GM23338 (cell line): ENCODE measurements around the gene EXOC6B. TPM values are rescaled to one million over a fixed set of nuclear protein-coding genes. Genes with fewer than 3 reads are reported as not detected.

Experiments used
- ATAC-seq: fragments of 200-7000 bp; cut with Tn5 transposase; 3 replicates; pipeline ENCODE4 v1.9.1; 2020
- DNase-seq: peaks from one replicate; pipeline ENCODE4 v3.0.0-alpha.2; 2015; ENCODE audit warnings: low spot score
- H2AFZ ChIP-seq: fragments of 200-600 bp; sonication (generic); 2 replicates; pipeline ENCODE4 v1.8.0; 2016; ENCODE audit warnings: antibody characterized with exemption, mild to moderate bottlenecking, moderate library complexity
- H3F3A ChIP-seq: fragments of 200-600 bp; sonication (generic); replicated peaks from 2 replicates; pipeline ENCODE4 v1.8.0; 2017; ENCODE audit warnings: antibody characterized with exemption, mixed run types, low read depth
- H3K27ac ChIP-seq: fragments of 200-600 bp; sonication (generic); 2 replicates; pipeline ENCODE4 v1.6.1; 2016; ENCODE audit warnings: low read depth
- H3K27me3 ChIP-seq: fragments of 200-600 bp; sonication (generic); 2 replicates; pipeline ENCODE4 v1.8.0; 2016; ENCODE audit warnings: mild to moderate bottlenecking, mixed run types, moderate library complexity; ENCODE audit not compliant: insufficient read depth
- H3K36me3 ChIP-seq: fragments of 200-600 bp; sonication (generic); 2 replicates; pipeline ENCODE4 v1.8.0; 2016; ENCODE audit warnings: mild to moderate bottlenecking; ENCODE audit not compliant: insufficient read depth
- H3K4me1 ChIP-seq: fragments of 200-600 bp; sonication (generic); 2 replicates; pipeline ENCODE4 v1.8.0; 2016; ENCODE audit warnings: mild to moderate bottlenecking, moderate library complexity; ENCODE audit not compliant: insufficient read depth
- H3K4me2 ChIP-seq: fragments of 200-600 bp; sonication (generic); 2 replicates; pipeline ENCODE4 v1.7.1; 2017; ENCODE audit warnings: mixed run types
- H3K4me3 ChIP-seq: fragments of 200-600 bp; sonication (generic); 2 replicates; pipeline ENCODE4 v1.6.1; 2016; ENCODE audit warnings: mixed run types
- H3K79me2 ChIP-seq: fragments of 200-600 bp; sonication (generic); replicated peaks from 2 replicates; pipeline ENCODE4 v1.8.0; 2017; ENCODE audit warnings: mild to moderate bottlenecking; ENCODE audit not compliant: insufficient read depth
- H3K9me2 ChIP-seq: fragments of 200-600 bp; sonication (generic); 2 replicates; pipeline ENCODE4 v1.8.0; 2017; ENCODE audit not compliant: insufficient read depth
- H4K20me1 ChIP-seq: fragments of 200-600 bp; sonication (generic); replicated peaks from 2 replicates; pipeline ENCODE4 v1.8.0; 2017; ENCODE audit warnings: mild to moderate bottlenecking; ENCODE audit not compliant: insufficient read depth
- H3K27ac Mint-ChIP-seq: 2 replicates; pipeline ENCODE4 v1.8.0; 2020; ENCODE audit warnings: inconsistent platforms, mild to moderate bottlenecking, moderate library complexity, mixed read lengths
- H3K27me3 Mint-ChIP-seq: 3 replicates; pipeline ENCODE4 v1.8.0; 2022; ENCODE audit warnings: low read depth, mild to moderate bottlenecking, moderate library complexity, mixed read lengths, inconsistent platforms; ENCODE audit not compliant: insufficient read depth, poor library complexity
- H3K36me3 Mint-ChIP-seq: 3 replicates; pipeline ENCODE4 v1.8.0; 2021; ENCODE audit warnings: low read depth, mild to moderate bottlenecking, inconsistent platforms, moderate library complexity, mixed read lengths
- H3K4me1 Mint-ChIP-seq: 3 replicates; pipeline ENCODE4 v1.8.0; 2020; ENCODE audit warnings: mild to moderate bottlenecking, inconsistent platforms, mixed read lengths
- H3K4me3 Mint-ChIP-seq: 3 replicates; pipeline ENCODE4 v1.8.0; 2021; ENCODE audit warnings: moderate library complexity, mild to moderate bottlenecking, inconsistent platforms, mixed read lengths
- H3K9me3 Mint-ChIP-seq: 3 replicates; pipeline ENCODE4 v1.8.0; 2020; ENCODE audit warnings: moderate library complexity, mild to moderate bottlenecking, inconsistent platforms, mixed read lengths
- ETS1 ChIP-seq: IDR thresholded peaks from 2 replicates; pipeline ENCODE4 v1.6.1; 2016; ENCODE audit warnings: antibody characterized with exemption
- NANOG ChIP-seq: IDR thresholded peaks from 2 replicates; pipeline ENCODE4 v1.6.1; 2016; ENCODE audit warnings: antibody characterized with exemption, borderline replicate concordance
- POLR2AphosphoS5 ChIP-seq: IDR thresholded peaks from 2 replicates; pipeline ENCODE4 v1.6.1; 2016; ENCODE audit warnings: antibody characterized with exemption, low read depth
- REST ChIP-seq: IDR thresholded peaks from one replicate; pipeline ENCODE4 v1.6.1; 2018; ENCODE audit warnings: antibody characterized with exemption; ENCODE audit not compliant: unreplicated experiment
- STAT1 ChIP-seq: IDR thresholded peaks from one replicate; pipeline ENCODE4 v1.6.1; 2016; ENCODE audit warnings: antibody characterized with exemption; ENCODE audit not compliant: unreplicated experiment
- ZNF114 ChIP-seq: fragments of 250-450 bp; sonication (Bioruptor Pico); IDR thresholded peaks from 2 replicates; pipeline ENCODE4 v1.5.0; 2020; ENCODE audit warnings: mild to moderate bottlenecking, moderate library complexity
- polyA plus RNA-seq: library from polyadenylated mRNA; unstranded; fragments of >200 nt; fragmentation: Nextera tagmentation; extraction: Ambion mirVana; gene quantifications from 2 replicates; pipeline ENCODE4 v1.2.1, GENCODE V29; 2016
- total RNA-seq: library from RNA; depleted of rRNA; stranded (reverse); fragments of >200 nt; shearing (Covaris generic); gene quantifications from 2 replicates; pipeline ENCODE4 v1.2.3, GENCODE V29; 2014
- TF ChIP-seq, protein P1 (sequence below): fragments of 250-450 bp; sonication (Bioruptor Pico); IDR thresholded peaks from 2 replicates; pipeline ENCODE4 v1.5.0; 2020; ENCODE audit warnings: mild to moderate bottlenecking, moderate library complexity

Gene EXOC6B
- total and polyA plus RNA-seq, 2 experiments from 2014 or later = 7.2 to 45.9 TPM

GRCh38 chr2:72754628-72755320 is 71.1 kb downstream of the EXOC6B start (continued):
- TF ChIP-seq, protein P1, sequence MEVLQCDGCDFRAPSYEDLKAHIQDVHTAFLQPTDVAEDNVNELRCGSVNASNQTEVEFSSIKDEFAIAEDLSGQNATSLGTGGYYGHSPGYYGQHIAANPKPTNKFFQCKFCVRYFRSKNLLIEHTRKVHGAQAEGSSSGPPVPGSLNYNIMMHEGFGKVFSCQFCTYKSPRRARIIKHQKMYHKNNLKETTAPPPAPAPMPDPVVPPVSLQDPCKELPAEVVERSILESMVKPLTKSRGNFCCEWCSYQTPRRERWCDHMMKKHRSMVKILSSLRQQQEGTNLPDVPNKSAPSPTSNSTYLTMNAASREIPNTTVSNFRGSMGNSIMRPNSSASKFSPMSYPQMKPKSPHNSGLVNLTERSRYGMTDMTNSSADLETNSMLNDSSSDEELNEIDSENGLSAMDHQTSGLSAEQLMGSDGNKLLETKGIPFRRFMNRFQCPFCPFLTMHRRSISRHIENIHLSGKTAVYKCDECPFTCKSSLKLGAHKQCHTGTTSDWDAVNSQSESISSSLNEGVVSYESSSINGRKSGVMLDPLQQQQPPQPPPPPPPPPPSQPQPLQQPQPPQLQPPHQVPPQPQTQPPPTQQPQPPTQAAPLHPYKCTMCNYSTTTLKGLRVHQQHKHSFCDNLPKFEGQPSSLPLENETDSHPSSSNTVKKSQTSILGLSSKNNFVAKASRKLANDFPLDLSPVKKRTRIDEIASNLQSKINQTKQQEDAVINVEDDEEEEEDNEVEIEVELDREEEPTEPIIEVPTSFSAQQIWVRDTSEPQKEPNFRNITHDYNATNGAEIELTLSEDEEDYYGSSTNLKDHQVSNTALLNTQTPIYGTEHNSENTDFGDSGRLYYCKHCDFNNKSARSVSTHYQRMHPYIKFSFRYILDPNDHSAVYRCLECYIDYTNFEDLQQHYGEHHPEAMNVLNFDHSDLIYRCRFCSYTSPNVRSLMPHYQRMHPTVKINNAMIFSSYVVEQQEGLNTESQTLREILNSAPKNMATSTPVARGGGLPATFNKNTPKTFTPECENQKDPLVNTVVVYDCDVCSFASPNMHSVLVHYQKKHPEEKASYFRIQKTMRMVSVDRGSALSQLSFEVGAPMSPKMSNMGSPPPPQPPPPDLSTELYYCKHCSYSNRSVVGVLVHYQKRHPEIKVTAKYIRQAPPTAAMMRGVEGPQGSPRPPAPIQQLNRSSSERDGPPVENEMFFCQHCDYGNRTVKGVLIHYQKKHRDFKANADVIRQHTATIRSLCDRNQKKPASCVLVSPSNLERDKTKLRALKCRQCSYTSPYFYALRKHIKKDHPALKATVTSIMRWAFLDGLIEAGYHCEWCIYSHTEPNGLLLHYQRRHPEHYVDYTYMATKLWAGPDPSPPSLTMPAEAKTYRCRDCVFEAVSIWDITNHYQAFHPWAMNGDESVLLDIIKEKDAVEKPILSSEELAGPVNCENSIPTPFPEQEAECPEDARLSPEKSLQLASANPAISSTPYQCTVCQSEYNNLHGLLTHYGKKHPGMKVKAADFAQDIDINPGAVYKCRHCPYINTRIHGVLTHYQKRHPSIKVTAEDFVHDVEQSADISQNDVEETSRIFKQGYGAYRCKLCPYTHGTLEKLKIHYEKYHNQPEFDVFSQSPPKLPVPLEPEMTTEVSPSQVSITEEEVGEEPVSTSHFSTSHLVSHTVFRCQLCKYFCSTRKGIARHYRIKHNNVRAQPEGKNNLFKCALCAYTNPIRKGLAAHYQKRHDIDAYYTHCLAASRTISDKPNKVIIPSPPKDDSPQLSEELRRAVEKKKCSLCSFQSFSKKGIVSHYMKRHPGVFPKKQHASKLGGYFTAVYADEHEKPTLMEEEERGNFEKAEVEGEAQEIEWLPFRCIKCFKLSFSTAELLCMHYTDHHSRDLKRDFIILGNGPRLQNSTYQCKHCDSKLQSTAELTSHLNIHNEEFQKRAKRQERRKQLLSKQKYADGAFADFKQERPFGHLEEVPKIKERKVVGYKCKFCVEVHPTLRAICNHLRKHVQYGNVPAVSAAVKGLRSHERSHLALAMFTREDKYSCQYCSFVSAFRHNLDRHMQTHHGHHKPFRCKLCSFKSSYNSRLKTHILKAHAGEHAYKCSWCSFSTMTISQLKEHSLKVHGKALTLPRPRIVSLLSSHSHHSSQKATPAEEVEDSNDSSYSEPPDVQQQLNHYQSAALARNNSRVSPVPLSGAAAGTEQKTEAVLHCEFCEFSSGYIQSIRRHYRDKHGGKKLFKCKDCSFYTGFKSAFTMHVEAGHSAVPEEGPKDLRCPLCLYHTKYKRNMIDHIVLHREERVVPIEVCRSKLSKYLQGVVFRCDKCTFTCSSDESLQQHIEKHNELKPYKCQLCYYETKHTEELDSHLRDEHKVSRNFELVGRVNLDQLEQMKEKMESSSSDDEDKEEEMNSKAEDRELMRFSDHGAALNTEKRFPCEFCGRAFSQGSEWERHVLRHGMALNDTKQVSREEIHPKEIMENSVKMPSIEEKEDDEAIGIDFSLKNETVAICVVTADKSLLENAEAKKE (CRISPR knock-in tag) = no peak

GRCh38 chr2:72750977-72751639 is 74.7 kb downstream of the EXOC6B start:
- no peak overlapping the region for H3K27ac Mint-ChIP-seq

More at GRCh38 chr2:72750977-72751639, 74.7 kb downstream of the EXOC6B start:
- Histone ChIP-seq H3K79me2 (peaks cover 5% of the 10 kb centered on the region; the same call in 1 of the 2 replicates), H3K27ac (peak overlapping the region; percentile 40), H3K27me3 (no peaks in the 10 kb centered on the region), H3K4me3 (no peak overlapping the region), H3K4me1 (peaks cover 37% of the 10 kb centered on the region), H3F3A (no peaks in the 10 kb centered on the region), H4K20me1 (no peaks in the 10 kb centered on the region), H3K4me2 (peak overlapping the region; percentile 36), H3K36me3 (no peaks in the 10 kb centered on the region), H2AFZ (no peak overlapping the region), H3K9me2 (no peaks in the 10 kb centered on the region)
- Mint-ChIP-seq H3K4me1 (peaks cover 27% of the 10 kb centered on the region), H3K36me3 (no peaks in the 10 kb centered on the region), H3K4me3 (no peak overlapping the region), H3K9me3 (no peaks in the 10 kb centered on the region), H3K27me3 (no peaks in the 10 kb centered on the region)
- ATAC-seq (peak; percentile 92), DNase-seq (peak; percentile 83)
- TF ChIP-seq REST (no peak), ZNF114 (no peak), NANOG (no peak), STAT1 (no peak), POLR2AphosphoS5 (no peak), ETS1 (no peak)
